Dermis blood vessel endothelial cell (primary cell): ENCODE data around the gene GRIK1. TPM values are rescaled to one million over a fixed set of nuclear protein-coding genes. Genes with fewer than 3 reads are reported as not detected.
"Not testable (repeated sequence)": the region's sequence is repeated elsewhere in the genome, so short reads cannot be mapped to it uniquely, and the experiment has no call there.

Source experiments
- DNase-seq: peaks from one replicate; pipeline ENCODE4 v3.0.0; 2010
- total RNA-seq: library from RNA; depleted of rRNA; stranded (reverse); fragments of >200 nt; gene quantifications from 2 replicates; pipeline ENCODE4 v1.2.3, GENCODE V29; 2014

The GRIK1 gene
- total RNA-seq = 0.23 and 0.34 TPM in 2 replicates

DNA sequence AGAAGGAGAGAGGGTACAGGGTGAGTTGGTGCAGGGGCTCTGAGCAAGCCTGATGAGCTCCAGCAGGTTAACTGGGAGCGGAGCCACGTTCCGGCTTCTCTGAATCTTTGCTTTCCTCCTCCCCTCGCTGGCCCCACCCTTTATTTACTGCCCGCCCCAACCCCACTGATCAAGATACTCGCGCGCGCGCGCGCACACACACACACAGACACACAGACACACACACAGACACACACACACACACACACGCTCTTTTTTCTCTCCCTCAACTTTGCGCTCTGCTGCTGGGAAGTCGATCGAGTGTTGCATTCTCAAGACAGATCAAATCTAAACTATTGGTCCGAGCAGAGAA is at the start of gene GRIK1:
TSS of gene GRIK1 (minus strand) at position 73 of the 352 bp plus-strand sequence.
- no peak for DNase-seq

- DNase-seq = no peak
These were observed 48.0 kb upstream of the GRIK1 start for GRCh38 chr21:29987762-29988161.

GRCh38 chr21:29985866-29986265 is 46.1 kb upstream of the GRIK1 start:
- DNase-seq = no peak

GRCh38 chr21:29979043-29979442 is 39.2 kb upstream of the GRIK1 start:
- no peak for DNase-seq

DNA sequence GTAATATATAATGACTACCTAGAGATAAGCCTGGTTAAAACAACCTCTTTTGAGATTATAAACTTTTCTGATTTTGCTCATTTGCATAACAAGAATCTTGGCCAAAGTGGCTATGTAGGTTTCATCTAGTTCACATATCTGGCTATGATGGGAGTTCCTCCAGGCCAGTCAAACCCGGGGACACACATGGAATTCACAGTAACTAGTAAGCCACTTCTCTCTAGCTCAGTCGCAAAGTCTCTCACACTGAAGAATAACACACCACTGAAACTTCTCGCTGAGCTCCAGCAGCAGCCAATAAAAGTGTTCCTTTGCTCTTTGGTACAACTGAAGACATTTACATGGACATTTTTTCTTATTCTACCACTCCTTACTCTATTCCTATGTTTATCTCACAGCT is 36.0 kb upstream of the GRIK1 start:
- no peak for DNase-seq

- no peak for DNase-seq
These were observed 33.5 kb upstream of the GRIK1 start for GRCh38 chr21:29973258-29973657.

DNA sequence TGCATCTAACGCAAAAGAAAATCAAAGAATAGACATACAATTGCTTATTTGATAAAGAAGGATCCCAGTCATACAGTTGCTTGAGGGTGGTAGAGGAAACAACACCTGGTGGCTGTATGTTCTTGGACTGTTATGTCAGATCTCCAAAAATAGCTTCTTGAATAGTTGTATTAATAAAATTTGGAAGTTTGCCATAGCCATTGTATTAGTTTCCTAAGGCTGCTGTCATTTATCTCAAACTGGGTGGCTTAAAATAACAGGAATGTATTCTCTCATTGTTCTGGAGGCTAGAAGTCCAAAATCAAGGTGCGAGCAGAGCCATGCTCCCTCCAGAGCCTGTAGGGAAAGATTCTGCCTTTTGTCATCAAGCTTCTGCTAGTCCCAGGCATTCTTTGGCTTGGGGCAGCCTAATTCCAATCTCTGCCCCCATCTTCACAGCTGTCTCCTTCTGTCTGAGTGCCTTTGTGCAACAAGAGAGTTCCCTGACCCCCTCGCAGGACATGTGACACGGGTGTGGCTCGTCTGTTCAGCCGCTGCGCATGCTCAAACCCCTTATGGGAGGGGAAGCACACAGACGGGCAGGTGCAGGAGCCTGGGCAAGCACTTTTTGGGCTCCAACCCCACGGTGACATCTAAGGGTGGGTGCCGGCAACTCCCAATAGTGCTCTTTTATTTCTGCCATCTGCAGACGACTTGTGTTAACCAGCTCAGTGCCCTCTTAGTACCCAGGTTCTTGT is 21.7 kb upstream of the GRIK1 start:
- no peak for DNase-seq

DNA sequence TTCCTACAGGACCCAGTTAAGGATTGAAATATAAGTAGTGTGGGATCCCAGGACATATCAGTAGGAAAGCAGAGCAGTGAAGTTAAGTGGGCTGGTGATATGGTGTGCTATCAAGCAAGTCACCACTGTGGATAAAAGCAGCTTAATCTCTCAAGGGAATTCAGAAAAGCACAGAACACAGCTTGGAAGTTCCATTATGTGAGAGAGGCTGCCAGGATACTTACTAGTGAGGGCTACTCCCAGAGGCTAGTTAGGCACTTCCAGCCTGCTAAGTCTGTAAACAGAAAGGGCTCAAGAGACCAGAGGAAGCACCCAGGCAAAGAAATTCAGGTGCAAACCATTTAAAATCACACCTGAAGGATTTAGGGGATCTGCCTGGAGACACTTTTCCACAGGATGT is 18.8 kb upstream of the GRIK1 start:
- DNase-seq = no peak

DNA sequence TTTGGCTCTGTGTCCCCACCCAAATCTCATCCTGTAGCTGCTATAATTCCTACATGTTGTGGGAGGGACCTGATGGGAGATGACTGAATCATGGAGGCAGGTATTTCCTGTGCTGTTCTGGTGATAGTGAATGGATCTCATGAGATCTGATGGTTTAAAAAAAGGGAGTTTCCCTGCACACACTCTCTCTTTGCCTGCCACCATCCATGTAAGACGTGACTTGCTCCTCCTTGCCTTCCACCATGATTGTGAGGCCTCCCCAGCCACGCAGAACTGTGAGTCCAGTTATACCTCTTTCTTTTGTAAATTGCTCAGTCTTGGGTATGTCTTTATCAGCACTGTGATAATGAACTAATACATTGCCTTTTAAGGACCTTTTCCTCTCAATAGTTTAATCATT is 18.2 kb upstream of the GRIK1 start:
- not testable (repeated sequence) for DNase-seq

DNA sequence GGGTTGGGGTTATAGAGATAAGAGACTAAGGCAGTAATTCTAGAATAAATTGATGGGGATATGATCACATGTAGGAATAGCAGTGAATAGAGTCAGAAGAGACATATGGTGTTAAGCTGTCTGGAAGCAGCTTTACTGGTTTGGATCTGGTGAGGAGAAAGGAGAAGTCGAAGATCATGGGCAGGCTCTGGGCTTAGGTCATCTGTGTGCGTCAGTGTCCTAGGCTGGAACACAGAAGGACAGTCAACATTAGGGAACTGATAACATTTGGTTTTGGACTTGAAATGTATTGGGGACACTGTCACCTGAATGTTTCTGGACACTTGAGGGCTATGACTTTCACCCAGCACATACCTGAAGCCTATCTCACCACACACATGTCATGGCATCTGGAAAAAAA is 13.9 kb upstream of the GRIK1 start:
- no peak for DNase-seq

DNA sequence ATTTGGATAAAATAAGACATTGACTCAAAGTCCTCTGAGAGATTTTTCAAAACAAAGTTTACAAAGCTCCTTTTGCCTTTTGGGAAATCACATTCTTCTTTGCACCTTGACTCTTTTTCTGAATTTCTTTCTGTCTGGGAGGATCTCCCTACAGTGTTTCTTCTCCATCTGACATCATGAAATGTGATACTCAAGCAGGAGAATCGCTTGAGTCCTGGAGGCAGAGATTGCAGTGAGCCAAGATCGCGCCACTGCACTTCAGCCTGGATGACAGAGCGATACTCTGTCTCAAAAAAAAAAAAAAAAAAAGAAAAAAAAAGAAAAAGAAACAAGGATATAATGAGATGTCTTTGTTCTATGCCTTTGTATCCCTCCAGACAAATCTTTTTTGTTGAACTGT is 13.3 kb upstream of the GRIK1 start:
- no peak for DNase-seq

DNA sequence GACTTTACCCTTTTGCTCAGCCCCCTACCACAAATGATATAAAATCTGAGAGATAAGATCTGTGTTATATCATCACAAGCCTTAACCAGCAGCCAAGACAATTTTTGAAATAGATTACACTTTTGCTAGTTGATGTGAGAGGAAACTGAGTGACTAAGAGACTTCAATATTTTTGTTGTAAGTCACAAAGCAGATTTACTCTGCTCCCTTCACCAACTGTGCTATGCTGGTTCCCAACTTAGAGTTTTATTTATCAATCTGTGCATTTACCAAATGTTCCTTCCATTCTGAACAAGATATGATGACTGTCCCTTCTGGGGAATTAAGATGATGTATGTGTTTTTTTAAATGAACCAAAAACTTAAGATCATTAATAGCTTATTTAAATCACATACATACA is 12.1 kb upstream of the GRIK1 start:
- DNase-seq = no peak

DNA sequence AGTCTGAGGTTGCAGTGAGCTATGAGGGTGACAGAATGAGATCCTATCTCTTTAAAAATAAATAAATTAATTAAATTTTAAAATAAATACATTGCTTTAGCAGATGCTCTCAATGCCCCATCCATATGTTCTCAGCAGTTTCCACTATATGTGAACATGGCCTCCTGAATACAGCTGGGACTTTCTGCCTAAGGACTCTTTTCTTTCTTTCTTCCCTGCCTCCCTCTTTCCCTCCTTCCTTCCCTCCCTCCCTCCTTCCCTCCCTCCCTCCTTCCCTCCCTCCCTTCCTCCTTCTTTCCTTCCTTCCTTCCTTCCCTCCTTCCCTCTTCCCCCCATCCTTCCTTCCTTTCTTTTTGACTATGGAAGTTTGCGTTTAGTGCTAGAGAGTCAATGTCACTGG is 10.2 kb upstream of the GRIK1 start:
- DNase-seq = no peak

DNA sequence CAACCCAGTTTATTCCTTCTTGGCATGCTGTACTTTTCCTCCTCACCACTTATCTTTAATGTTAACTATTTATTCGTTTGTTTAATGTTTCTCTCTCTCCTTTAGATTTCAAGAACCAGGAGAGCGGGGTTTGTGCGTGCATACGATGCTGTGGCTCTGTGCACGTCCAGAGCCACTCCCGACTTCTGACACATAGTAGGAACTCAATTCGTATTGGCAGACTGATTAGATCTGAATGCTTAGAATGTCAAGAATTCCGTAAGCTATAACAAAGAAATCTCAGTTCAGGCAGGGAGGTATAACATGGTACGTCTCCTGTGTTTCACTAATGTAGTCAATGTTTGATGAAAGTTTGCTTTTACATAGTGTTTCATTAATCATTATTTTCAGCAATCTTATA is 7.3 kb upstream of the GRIK1 start:
- no peak for DNase-seq

DNA sequence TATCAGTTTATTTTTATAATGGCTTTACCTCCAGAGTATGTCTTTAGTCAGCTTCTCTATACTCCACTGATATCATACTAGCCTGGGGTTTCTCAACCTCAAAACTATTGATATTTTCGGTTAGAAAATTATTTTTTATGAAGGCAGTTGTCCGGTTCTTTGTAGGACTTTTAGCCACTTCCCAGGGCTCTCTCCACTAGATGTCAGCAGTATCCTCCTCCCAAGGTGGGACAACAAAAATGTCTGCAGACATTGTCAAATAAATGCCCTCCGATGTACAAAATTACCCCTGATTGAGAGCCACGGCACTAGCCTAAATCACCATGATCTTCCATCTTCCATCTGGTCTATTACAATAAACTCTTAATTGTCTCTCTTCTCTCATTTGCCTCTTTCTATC is 4.1 kb upstream of the GRIK1 start:
- no peak for DNase-seq

- DNase-seq = no peak
These were observed 2.2 kb upstream of the GRIK1 start for GRCh38 chr21:29942034-29942433.

DNA sequence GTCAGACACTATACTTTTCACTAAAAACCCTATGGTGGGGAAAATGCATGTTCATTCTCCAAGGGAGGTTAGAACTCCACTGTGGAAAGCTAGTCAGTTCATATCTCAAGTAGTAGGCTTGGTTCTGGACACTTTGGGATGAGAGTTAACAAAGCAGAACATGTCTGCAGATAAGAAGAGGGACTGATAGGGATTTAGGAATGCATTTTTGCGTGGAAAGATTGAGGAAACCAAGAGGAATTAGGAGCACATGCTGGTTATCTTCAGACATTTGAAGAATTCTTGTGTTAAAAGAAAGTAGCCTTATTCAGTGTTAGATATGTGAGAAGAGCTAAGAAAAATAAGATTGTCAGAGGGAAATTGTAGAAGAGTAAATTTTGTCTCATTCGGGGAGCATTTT is 1.2 kb upstream of the GRIK1 start:
- DNase-seq = no peak

- no peak for DNase-seq
These were observed 565 bp upstream of the GRIK1 start for GRCh38 chr21:29940361-29940760.

DNA sequence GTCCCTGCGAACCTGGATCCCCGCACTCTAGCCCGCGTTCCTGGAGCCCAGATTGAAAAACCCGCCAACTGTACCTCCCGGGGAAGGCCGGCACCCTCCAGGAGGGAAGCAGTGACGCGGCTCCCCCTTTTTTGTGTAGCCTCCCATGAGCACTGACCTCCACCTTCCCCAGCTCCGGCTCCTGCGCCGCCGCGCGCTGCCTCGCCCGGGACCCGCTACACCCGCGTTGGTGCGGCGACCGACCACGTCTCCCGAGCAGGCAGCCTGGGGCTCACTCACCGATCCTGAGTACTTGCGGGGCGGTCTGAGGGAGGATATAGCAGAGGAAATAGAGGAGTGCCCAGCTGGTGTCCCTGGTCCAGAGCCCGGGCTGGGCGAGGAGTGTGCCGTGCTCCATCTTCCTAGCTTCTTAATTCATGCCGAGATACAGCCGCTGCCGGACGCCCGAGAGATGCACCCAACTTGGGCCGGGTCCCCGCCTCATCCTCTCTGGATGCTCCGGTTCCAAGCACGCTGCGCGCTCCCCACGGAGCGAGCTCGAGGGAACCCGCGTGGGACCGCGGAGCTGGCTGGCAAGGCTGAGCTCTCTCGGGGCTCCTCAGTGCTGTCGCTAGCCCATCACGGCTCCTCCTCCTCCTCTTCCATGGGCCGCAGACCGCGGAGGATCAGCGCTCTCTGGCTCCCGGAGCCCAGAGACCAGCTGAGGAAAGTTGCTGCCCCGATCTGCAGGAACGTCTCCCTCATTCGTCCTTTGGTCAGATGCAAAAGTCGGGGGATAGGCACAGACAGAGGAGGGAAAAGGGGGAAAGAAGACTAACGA is 482 bp downstream of the GRIK1 start:
- no peak for DNase-seq

- DNase-seq = no peak
These were observed 1.1 kb downstream of the GRIK1 start for GRCh38 chr21:29938776-29939103.

- DNase-seq = no peak
These were observed 6.7 kb downstream of the GRIK1 start for GRCh38 chr21:29933088-29933487.

GRCh38 chr21:29928537-29928936 is 11.3 kb downstream of the GRIK1 start:
- DNase-seq = no peak

GRCh38 chr21:29920938-29921337 is 18.9 kb downstream of the GRIK1 start:
- DNase-seq = no peak

GRCh38 chr21:29914326-29914725 is 25.5 kb downstream of the GRIK1 start:
- DNase-seq = no peak

DNA sequence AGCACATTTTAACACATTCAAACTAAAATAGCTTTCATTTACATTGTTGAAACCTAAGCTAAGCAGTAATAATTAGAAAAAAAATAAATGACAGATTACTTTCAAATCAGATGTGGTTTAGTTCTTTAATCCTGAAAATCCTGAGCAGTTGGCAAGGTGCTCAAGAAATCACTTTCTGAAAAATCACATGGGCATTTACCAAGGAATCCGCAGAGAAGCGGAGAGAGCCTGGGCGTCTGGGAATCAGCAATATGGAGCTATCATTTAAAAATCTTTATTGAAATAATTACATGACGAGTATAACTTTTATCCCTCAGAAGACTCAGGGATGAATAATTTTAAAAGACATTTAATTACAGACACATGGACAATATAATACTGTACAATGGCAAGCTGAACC is 30.2 kb downstream of the GRIK1 start:
- DNase-seq = no peak
